Measurements from ENCODE around the gene SYNGR3.

- TF ChIP-seq CTCF (conservative IDR thresholded peaks at IDR 0.05 in 1 of 2, IDR thresholded peaks at IDR 0.05 in 1 of 2; ENCODE audit: extremely low read depth in 1 of 2, insufficient read depth in 1 of 2, low read depth in 1 of 2, low read length in 2 of 2) (no peak), EZH2 (IDR thresholded peaks at IDR 0.05; ENCODE audit: borderline replicate concordance, low read length) (no peak)
Measured at GRCh38 chr16:2033057-2033908, 43.5 kb downstream of the SYNGR3 start.
